ENCODE measurements around the gene KLKB1. TPM values are rescaled to one million over a fixed set of nuclear protein-coding genes. Genes with fewer than 3 reads are reported as not detected.
A peak's percentile ranks its signal among the peaks of the same experiment; 100 is the strongest.

Gene KLKB1
- total and polyA plus RNA-seq, 7 donors = 0.29 to 0.91 (median 0.47) TPM; not detected in 1

GRCh38 chr4:186226521-186227189, 652 bp upstream of the KLKB1 start:
- Histone ChIP-seq H3K27ac (no peak overlapping the region), H3K9me3 (no peaks in the 10 kb centered on the region), H3K4me3 (no peak overlapping the region), H3K36me3 (ENCODE audit: insufficient read depth in 1 of 2, low read depth in 1 of 2) (no peaks in the 10 kb centered on the region), H3K4me1 (no peaks in the 10 kb centered on the region), H3K27me3 (ENCODE audit: insufficient read depth in 3 of 3, low read length in 2 of 3) (no peaks in the 10 kb centered on the region)
- intact Hi-C loops (cut with DNase I) = no loop called here
- WGBS, 3 donors = 88 to 100% (median 93%) methylated on average over 3 of the region's 3 CpGs
- no peak for ATAC-seq
- no peak for TF ChIP-seq CTCF (IDR thresholded peaks at IDR 0.05)
- no peak for DNase-seq

DNA sequence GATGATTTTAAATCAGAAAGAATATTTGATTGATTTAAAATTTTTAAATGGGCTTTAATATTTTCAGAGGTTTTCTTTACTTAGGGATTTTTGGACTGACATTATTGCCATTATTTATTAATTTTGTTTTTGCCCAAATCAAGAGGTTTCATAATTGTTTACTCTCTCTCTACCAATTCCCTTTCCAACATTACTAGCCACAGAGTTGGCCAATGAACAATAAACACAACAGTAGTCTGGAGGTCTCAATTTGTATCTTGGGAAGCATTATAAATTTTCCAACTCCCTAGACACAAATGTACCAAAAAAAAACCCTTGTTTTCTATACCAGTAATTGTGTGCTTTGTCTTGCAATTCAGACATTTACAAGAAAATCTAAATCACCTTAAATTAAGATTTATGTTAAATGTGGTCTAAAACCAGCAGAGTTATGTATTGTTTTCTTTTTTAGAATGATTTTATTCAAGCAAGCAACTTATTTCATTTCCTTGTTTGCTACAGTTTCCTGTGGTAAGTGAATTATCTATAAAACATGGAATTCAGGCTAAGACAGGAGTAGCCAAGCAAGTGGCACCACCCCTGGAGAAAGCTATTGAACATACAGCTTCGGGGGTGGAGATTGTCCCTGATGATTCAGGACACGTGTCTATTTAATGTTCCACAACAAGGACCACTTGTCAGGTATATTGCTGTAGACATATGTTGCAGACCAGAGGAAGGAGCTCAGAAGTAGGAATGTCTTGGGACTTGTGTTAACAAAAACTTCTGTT, 622 bp downstream of the KLKB1 start:
- TF ChIP-seq CTCF (IDR thresholded peaks at IDR 0.05) = no peak
- H3K4me1 ChIP-seq = no peaks in the 10 kb centered on the region
- H3K4me3 ChIP-seq = peak overlapping the region; percentile 4
- H3K27ac ChIP-seq = no peak overlapping the region
- WGBS, 3 donors = 30 to 43% (median 32%) methylated on average over 2 of the region's 2 CpGs
- no peaks in the 10 kb centered on the region for H3K27me3 ChIP-seq (ENCODE audit: insufficient read depth in 3 of 3, low read length in 2 of 3)
- no peak for DNase-seq
- H3K9me3 ChIP-seq = no peaks in the 10 kb centered on the region
- H3K36me3 ChIP-seq (ENCODE audit: insufficient read depth in 1 of 2, low read depth in 1 of 2) = peaks cover 0 to 5% of the 10 kb centered on the region in 2 donors
- no peak for ATAC-seq
- intact Hi-C loops (cut with DNase I) = no loop called here

GRCh38 chr4:186228514-186228894, 1.2 kb downstream of the KLKB1 start:
- H3K27me3 ChIP-seq (ENCODE audit: insufficient read depth in 3 of 3, low read length in 2 of 3) = no peaks in the 10 kb centered on the region
- TF ChIP-seq CTCF (IDR thresholded peaks at IDR 0.05) = no peak
- ATAC-seq = no peak
- no peaks in the 10 kb centered on the region for H3K4me1 ChIP-seq
- H3K27ac ChIP-seq = no peak overlapping the region
- intact Hi-C loops (cut with DNase I) = no loop called here
- H3K36me3 ChIP-seq (ENCODE audit: insufficient read depth in 1 of 2, low read depth in 1 of 2) = peaks cover 0 to 5% of the 10 kb centered on the region in 2 donors
- no peaks in the 10 kb centered on the region for H3K9me3 ChIP-seq
- WGBS, 3 donors = 70 to 76% (median 73%) methylated on average over 2 of the region's 2 CpGs
- no peak for DNase-seq
- peak overlapping the region; percentile 4 for H3K4me3 ChIP-seq

DNA sequence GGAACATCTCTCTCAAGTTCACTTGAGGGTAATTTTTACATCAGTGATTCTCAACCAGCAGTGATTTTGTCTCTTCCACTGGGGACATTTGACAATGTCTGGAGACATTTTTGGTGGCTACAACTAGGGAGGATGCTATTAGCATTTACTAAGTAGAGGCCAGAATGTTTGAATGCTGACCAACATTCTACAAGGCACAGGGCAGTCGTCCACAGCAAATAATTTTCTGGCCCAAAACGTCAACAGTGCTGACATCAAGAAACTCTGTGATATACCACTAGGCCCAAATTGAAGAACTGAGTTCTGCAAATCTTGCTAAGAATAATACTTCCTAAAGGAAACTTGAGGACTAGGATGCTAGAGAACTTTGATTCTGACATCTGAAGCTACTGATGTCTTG, 7.1 kb downstream of the KLKB1 start:
- 33 to 53% (median 36%) methylated on average over 2 of the region's 2 CpGs for WGBS, 3 donors
- intact Hi-C loops (cut with DNase I) = no loop called here
- no peaks in the 10 kb centered on the region for H3K9me3 ChIP-seq
- H3K36me3 ChIP-seq (ENCODE audit: insufficient read depth in 1 of 2, low read depth in 1 of 2) = peaks cover 0 to 18% of the 10 kb centered on the region in 2 donors
- no peaks in the 10 kb centered on the region for H3K27me3 ChIP-seq (ENCODE audit: insufficient read depth in 3 of 3, low read length in 2 of 3)
- no peak for ATAC-seq
- TF ChIP-seq CTCF (IDR thresholded peaks at IDR 0.05) = no peak
- no peak for DNase-seq
- H3K4me1 ChIP-seq = no peaks in the 10 kb centered on the region
- H3K27ac ChIP-seq = no peak overlapping the region
- no peak overlapping the region for H3K4me3 ChIP-seq

All from psoas muscle (tissue), 8 donors.